Spleen (tissue), 11 donors: Measurements from ENCODE around the gene NUPR1. TPM values are rescaled to one million over a fixed set of nuclear protein-coding genes. Genes with fewer than 3 reads are reported as not detected.
"Not testable (repeated sequence)": the region's sequence is repeated elsewhere in the genome, so short reads cannot be mapped to it uniquely, and the experiment has no call there.

Source experiments
- DNase-seq: peaks from one replicate; pipeline ENCODE4 v3.0.0-alpha.2; 2020
- H3K27ac ChIP-seq, 8 donors: fragments of 200-600 bp; sonication (generic) in 7 of 8; 1 replicate in 4 of 8; 2 replicates in 4 of 8; pipeline versions ENCODE4 v1.5.0 to v1.8.0; 2016 to 2021; ENCODE audit warnings: inconsistent platforms in 4 of 8, mild to moderate bottlenecking in 4 of 8, moderate library complexity in 1 of 8
- H3K27me3 ChIP-seq, 7 donors: fragments of 200-600 bp; sonication (generic) in 6 of 7; replicated peaks in 1 of 7; 1 replicate in 4 of 7; 2 replicates in 3 of 7; pipeline versions ENCODE4 v1.5.0 to v1.8.0; 2016 to 2021; ENCODE audit warnings: inconsistent platforms in 3 of 7, mild to moderate bottlenecking in 1 of 7
- H3K36me3 ChIP-seq, 6 donors: fragments of 200-600 bp; sonication (generic) in 5 of 6; 1 replicate in 4 of 6; 2 replicates in 2 of 6; pipeline versions ENCODE4 v1.5.0 to v1.8.0; 2016 to 2021; ENCODE audit warnings: inconsistent platforms in 2 of 6
- H3K4me1 ChIP-seq, 6 donors: fragments of 200-600 bp; sonication (generic) in 5 of 6; 1 replicate in 3 of 6; 2 replicates in 3 of 6; pipeline versions ENCODE4 v1.5.0 to v1.8.0; 2016 to 2021; ENCODE audit warnings: inconsistent platforms in 3 of 6
- H3K4me3 ChIP-seq, 8 donors: fragments of 200-600 bp; sonication (generic) in 7 of 8; 1 replicate in 4 of 8; 2 replicates in 4 of 8; pipeline versions ENCODE4 v1.5.0 to v1.8.0; 2016 to 2021; ENCODE audit warnings: inconsistent platforms in 4 of 8, mild to moderate bottlenecking in 4 of 8, moderate library complexity in 2 of 8
- H3K9me3 ChIP-seq, 8 donors: fragments of 200-600 bp; sonication (generic) in 7 of 8; 1 replicate in 4 of 8; 2 replicates in 4 of 8; pipeline versions ENCODE4 v1.5.0 to v1.8.0; 2016 to 2021; ENCODE audit warnings: inconsistent platforms in 4 of 8
- CTCF ChIP-seq, 11 experiments: fragments of 200-600 bp in 7 of 11; fragments of 450-650 bp in 4 of 11; sonication (generic) in 4 of 11; IDR thresholded peaks in 8 of 11; conservative IDR thresholded peaks in 3 of 11; 1 replicate in 7 of 11; 2 replicates in 4 of 11; pipeline versions ENCODE4 v1.4.0 to v1.8.0; 2016 to 2021; ENCODE audit warnings: antibody characterized with exemption in 11 of 11, inconsistent platforms in 4 of 11, mild to moderate bottlenecking in 1 of 11
- POLR2A ChIP-seq, 3 donors: fragments of 450-650 bp; IDR thresholded peaks; one replicate each; pipeline ENCODE4 v1.5.1; 2017; ENCODE audit warnings: antibody characterized with exemption in 3 of 3, mild to moderate bottlenecking in 1 of 3
- POLR2AphosphoS5 ChIP-seq, 3 donors: sonication (generic); formaldehyde crosslinking; IDR thresholded peaks; one replicate each; pipeline ENCODE4 v1.5.1; 2017; ENCODE audit warnings: antibody characterized with exemption in 3 of 3
- WGBS, 5 donors: extraction: QIAGEN DNeasy Blood & Tissue Kit in 3 of 5; methylation state at CpG; one replicate each; pipeline versions ENCODE4 v1.1.5 to v1.1.7; 2013 to 2018; 5-methylcytosine and 5-hydroxymethylcytosine counted together
- intact Hi-C: fragments of 100-400 bp; cut with DNase I; formaldehyde crosslinking; loops from one replicate; pipeline ENCODE4 v1.15.0; 2023; ENCODE audit warnings: low total_unique reads
- polyA plus RNA-seq, 3 donors: library from polyadenylated mRNA; stranded (reverse); fragments of 200-250 nt; gene quantifications; one replicate each; pipeline ENCODE4 v1.2.1, GENCODE V29; 2013
- total RNA-seq, 7 donors: library from RNA; depleted of rRNA in 3 of 7; stranded (reverse); fragments of >200 nt in 3 of 7; fragmentation: NEBNext Ultra II Directional in 4 of 7; extraction: Animal tissue kit (Norgen Biotek cat#: 25700) in 4 of 7; gene quantifications; one replicate each; pipeline versions ENCODE4 v1.1.0 to v1.2.1, GENCODE V29; 2016 to 2021
- donor health status: healthy with polysubstance abuse.
- donor health status: DM: no; HTN: no; CAD: no; lungs with moderate emphysema.
- donor health status: DM: no; HTN: no; CAD: no.
- donor health status: Bipolar disorder and iron deficiency.
- donor health status: healthy.
- donor health status: DM: no; HTN: no; CAD: no.
- donor health status: DM: yes; HTN: yes; CAD: no.

NUPR1 gene
- total and polyA plus RNA-seq, 10 donors: 2.7 to 53.7 (median 17.0) TPM

DNA sequence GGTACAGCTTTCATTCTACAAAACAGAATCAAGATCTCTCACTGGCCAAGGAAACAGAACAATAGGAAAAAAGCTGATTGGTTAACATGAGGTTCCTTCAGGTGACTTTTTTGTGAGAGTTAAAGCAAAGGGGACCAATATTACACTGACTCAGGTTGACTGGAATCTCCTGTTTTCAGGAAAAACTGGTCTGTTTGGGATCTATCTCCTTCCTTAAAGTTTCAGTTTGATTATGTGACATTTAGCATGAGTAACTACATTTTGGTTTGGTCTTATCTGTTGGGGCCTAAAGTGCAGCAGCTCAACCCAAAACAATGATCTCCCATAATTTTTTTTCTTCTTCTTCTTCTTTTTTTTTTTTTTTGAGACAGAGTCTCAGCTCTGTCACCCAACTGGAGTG lies 9.7 kb downstream of the NUPR1 start:
- TF ChIP-seq CTCF (IDR thresholded peaks at IDR 0.05 in 8 of 11, conservative IDR thresholded peaks at IDR 0.05 in 3 of 11) (no peak), POLR2AphosphoS5 (IDR thresholded peaks at IDR 0.05) (no peak), POLR2A (IDR thresholded peaks at IDR 0.05) (no peak)
- Histone ChIP-seq H3K4me1 (peaks cover 0 to 28% (median 16%) of the 10 kb centered on the region in 6 donors), H3K36me3 (no peaks in the 10 kb centered on the region), H3K27ac (no peak overlapping the region), H3K27me3 (no peaks in the 10 kb centered on the region), H3K9me3 (no peaks in the 10 kb centered on the region), H3K4me3 (no peak overlapping the region)
- DNase-seq: no peak
- intact Hi-C loops: no loop called here

GRCh38 chr16:28528463-28528867 lies 10.3 kb downstream of the NUPR1 start:
- no peak for TF ChIP-seq POLR2A (IDR thresholded peaks at IDR 0.05)
- no peak for TF ChIP-seq POLR2AphosphoS5 (IDR thresholded peaks at IDR 0.05)
- no peak for TF ChIP-seq CTCF (IDR thresholded peaks at IDR 0.05 in 8 of 11, conservative IDR thresholded peaks at IDR 0.05 in 3 of 11)
- Histone ChIP-seq H3K27me3 (no peaks in the 10 kb centered on the region), H3K4me1 (peaks cover 0 to 21% (median 11%) of the 10 kb centered on the region in 6 donors), H3K27ac (no peak overlapping the region), H3K9me3 (no peaks in the 10 kb centered on the region), H3K36me3 (no peaks in the 10 kb centered on the region), H3K4me3 (no peak overlapping the region)
- intact Hi-C loops: no loop called here
- no peak for DNase-seq
- 77 to 90% (median 89%) methylated on average over 5 of the region's 5 CpGs for WGBS, 5 donors

DNA sequence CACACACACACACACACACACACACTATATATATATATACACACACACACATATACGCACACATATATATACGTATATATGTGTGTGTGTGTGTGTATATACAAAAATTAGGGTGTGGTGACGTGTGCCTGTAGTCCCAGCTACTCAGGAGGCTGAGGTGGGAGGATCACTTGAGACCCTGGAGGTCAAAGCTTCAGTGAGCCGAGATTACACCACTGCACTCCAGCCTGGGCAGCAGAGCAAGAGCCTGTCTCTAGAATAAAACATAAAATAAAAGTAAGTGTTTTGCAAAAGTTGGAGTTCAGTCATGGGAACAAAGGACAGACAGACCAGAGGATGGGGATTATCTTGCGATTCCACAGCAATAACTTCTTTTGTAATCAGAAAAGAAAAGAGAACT lies 10.8 kb downstream of the NUPR1 start:
- no peak for DNase-seq
- Histone ChIP-seq H3K4me3 (no peak overlapping the region), H3K27me3 (peaks cover 0 to 5% (median 0%) of the 10 kb centered on the region in 7 donors), H3K4me1 (peaks cover 0 to 20% (median 10%) of the 10 kb centered on the region in 6 donors), H3K27ac (no peak overlapping the region), H3K36me3 (no peaks in the 10 kb centered on the region), H3K9me3 (no peaks in the 10 kb centered on the region)
- intact Hi-C loops: no loop called here
- TF ChIP-seq POLR2A (IDR thresholded peaks at IDR 0.05) (no peak), POLR2AphosphoS5 (IDR thresholded peaks at IDR 0.05) (no peak), CTCF (IDR thresholded peaks at IDR 0.05 in 8 of 11, conservative IDR thresholded peaks at IDR 0.05 in 3 of 11) (no peak)
- 86 to 91% (median 89%) methylated on average over 5 of the region's 5 CpGs for WGBS, 5 donors

GRCh38 chr16:28527100-28527785 lies 11.5 kb downstream of the NUPR1 start:
- intact Hi-C loops, H3K27ac ChIP-seq, H3K9me3 ChIP-seq, DNase-seq, H3K36me3 ChIP-seq, H3K4me3 ChIP-seq: not testable (repeated sequence)
- peaks cover 0 to 12% (median 0%) of the 10 kb centered on the region in 7 donors for H3K27me3 ChIP-seq
- WGBS, 5 donors: 85 to 97% (median 91%) methylated on average over 7 of the region's 7 CpGs
- H3K4me1 ChIP-seq: peaks cover 0 to 18% (median 5%) of the 10 kb centered on the region in 6 donors
